Measurements from ENCODE around the gene XPC. TPM values are rescaled to one million over a fixed set of nuclear protein-coding genes. Genes with fewer than 3 reads are reported as not detected.

XPC gene
- total and polyA plus RNA-seq, 12 donors, result 7.3 to 15.8 (median 9.8) TPM

DNA sequence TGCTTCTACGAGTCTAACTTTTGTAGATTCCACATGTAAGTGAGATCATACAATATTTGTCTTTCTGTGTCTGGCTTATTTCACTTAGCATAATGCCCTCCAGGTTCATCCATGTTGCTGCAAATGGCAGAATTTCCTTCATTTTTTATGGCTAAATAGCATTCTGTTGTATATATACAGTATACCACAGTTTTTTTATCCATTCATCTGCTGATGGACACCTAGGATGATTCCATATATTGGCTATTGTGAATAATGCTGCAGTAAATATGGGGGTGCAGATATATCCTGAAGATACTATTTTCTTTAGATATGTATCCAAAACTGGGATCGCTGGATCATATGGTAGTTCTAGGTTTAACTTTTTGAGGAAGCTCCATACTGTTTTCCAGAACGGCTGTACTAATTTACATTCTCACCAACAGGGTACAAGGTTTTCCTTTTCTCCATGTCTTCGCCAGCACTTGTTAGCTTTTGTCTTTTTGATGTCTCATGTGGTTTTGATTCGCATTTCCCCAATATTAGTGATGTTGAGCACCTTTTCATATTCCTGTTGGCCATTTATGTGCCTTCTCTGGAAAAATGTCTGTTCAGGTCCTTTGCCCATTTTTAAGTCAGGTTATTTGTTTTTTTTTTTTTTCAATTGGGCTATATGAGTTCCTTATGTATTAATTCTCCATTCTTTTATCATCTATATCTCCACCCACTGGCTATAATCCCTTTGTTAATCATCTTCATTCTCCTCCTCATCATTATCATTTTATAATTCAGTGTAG, 80.6 kb downstream of the XPC start:
- Histone ChIP-seq H3K36me3 (no peaks in the 10 kb centered on the region), H3K27me3 (peaks cover 0 to 10% (median 0%) of the 10 kb centered on the region in 7 donors), H3K4me1 (no peaks in the 10 kb centered on the region), H3K27ac (no peak overlapping the region), H3K4me3 (no peak overlapping the region), H3K9me3 (peaks cover 0 to 12% (median 0%) of the 10 kb centered on the region in 11 donors)
- no peak for TF ChIP-seq CTCF (IDR thresholded peaks at IDR 0.05)
- WGBS, 2 donors, result 87% methylated on average over 5 of the region's 5 CpGs
- no peak for DNase-seq
- intact Hi-C loops (cut with DNase I), result no loop called here
- no peak for ATAC-seq

DNA sequence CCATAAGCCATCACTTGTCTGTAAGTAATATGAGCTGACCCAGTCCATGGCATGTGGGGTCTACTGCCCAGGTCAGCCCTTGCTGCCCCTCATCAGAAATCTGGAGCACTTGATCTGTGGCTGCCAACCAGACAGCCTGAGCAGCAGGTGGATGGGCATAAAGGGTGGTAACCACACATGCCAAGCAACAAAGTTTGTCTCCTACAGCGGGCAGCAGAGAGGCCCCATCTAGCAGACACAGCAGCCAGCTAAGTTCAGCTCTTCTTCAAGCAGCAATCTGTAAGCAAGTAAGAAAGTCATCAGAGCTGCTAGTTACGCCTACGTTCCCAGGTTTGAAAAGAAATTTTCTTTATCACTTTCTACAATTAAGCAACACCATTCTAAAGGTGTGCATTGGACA, 81.7 kb downstream of the XPC start:
- TF ChIP-seq CTCF (IDR thresholded peaks at IDR 0.05), result no peak
- Histone ChIP-seq H3K27ac (no peak overlapping the region), H3K4me3 (no peak overlapping the region), H3K4me1 (no peaks in the 10 kb centered on the region), H3K9me3 (peaks cover 0 to 12% (median 0%) of the 10 kb centered on the region in 11 donors), H3K27me3 (peaks cover 0 to 14% (median 0%) of the 10 kb centered on the region in 7 donors), H3K36me3 (no peaks in the 10 kb centered on the region)
- ATAC-seq (no peak), DNase-seq (no peak)
- 86 to 94% methylated on average over 3 of the region's 3 CpGs for whole genome bisulfite sequencing, 2 donors
- intact Hi-C loops (cut with DNase I), result no loop called here

Other genes starting within 250 kb of the XPC start
- gene CHCHD4, start 53.7 kb downstream of the XPC start, total RNA-seq, result 10 to 100 TPM; 18.0 to 37.2 (median 28.0) TPM
- gene CHCHD4, start 53.7 kb downstream of the XPC start, polyA plus RNA-seq, result 10 to 100 TPM; 20.1 to 23.8 TPM
- gene TMEM43, start 53.5 kb downstream of the XPC start, total RNA-seq, result 10 to 100 TPM; 23.9 to 47.4 (median 37.2) TPM
- 10 to 100 TPM; 38.0 to 98.0 TPM for gene TMEM43, start 53.5 kb downstream of the XPC start, polyA plus RNA-seq
- 10 to 100 TPM; 12.4 to 18.0 (median 15.2) TPM for gene LSM3, start 216 bp upstream of the XPC start, total RNA-seq
- 10 to 100 TPM in 1 of 2 donors, 1 to 10 TPM in 1; 5.6 to 16.1 TPM for gene LSM3, start 216 bp upstream of the XPC start, polyA plus RNA-seq
- 10 to 100 TPM; 11.4 to 68.7 (median 44.0) TPM for gene SLC6A6, start 224.0 kb upstream of the XPC start, total RNA-seq
- gene SLC6A6, start 224.0 kb upstream of the XPC start, polyA plus RNA-seq, result 10 to 100 TPM in 1 of 2 donors, 1 to 10 TPM in 1; 7.7 to 55.4 TPM